B cell (primary cell): ENCODE data around the gene COL6A1.

Experiments
- CTCF ChIP-seq: fragments of 200-600 bp; IDR thresholded peaks from one replicate; pipeline ENCODE4 v1.8.0; 2022; ENCODE audit warnings: antibody characterized with exemption, mild to moderate bottlenecking
- EZH2 ChIP-seq: IDR thresholded peaks from 2 replicates; pipeline ENCODE4 v1.6.1; 2012; ENCODE audit warnings: borderline replicate concordance, low read depth, mild to moderate bottlenecking, moderate library complexity, low read length; ENCODE audit not compliant: insufficient read depth, poor library complexity, severe bottlenecking

DNA sequence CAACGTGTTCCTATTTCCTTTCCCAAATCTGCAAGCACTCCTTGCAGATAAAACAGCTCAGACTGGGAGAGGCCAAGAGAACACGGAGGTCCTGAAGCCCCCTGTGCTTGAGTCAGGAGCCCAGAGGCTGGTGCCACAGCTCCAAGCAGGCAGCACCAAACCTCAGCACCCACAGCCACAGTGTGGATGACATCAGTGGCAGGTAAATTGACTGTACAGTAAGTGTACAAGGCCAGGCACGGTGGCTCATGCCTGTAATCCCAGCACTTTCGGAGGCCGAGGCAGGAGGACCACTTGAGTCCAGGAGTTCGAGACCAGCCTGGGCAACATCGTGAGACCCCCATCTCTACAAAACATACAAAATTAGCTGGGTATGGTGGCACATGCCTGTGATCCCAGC, 1.9 kb upstream of the COL6A1 start:
- TF ChIP-seq CTCF (no peak), EZH2 (no peak)
